IPS-15b (cell line): Measurements from ENCODE around the gene TRMT2A.

Experiments used
- H3K27me3 ChIP-seq: one replicate; pipeline ENCODE4 v1.6.1; 2013; ENCODE audit warnings: low read length; ENCODE audit not compliant: control insufficient read depth, insufficient read depth
- H3K36me3 ChIP-seq: one replicate; pipeline ENCODE4 v1.6.1; 2013; ENCODE audit warnings: low read length; ENCODE audit not compliant: control insufficient read depth, insufficient read depth
- H3K4me1 ChIP-seq: one replicate; pipeline ENCODE4 v1.6.1; 2013; ENCODE audit warnings: mild to moderate bottlenecking, low read length; ENCODE audit not compliant: control insufficient read depth, insufficient read depth
- H3K4me3 ChIP-seq: one replicate; pipeline ENCODE4 v1.5.1; 2013; ENCODE audit warnings: low read depth, low read length
- H3K9ac ChIP-seq: one replicate; pipeline ENCODE4 v1.6.1; 2013; ENCODE audit warnings: low read depth, mild to moderate bottlenecking, low read length
- H3K9me3 ChIP-seq: one replicate; pipeline ENCODE4 v1.6.1; 2013; ENCODE audit warnings: mild to moderate bottlenecking, low read length; ENCODE audit not compliant: control insufficient read depth, insufficient read depth

TRMT2A gene

DNA sequence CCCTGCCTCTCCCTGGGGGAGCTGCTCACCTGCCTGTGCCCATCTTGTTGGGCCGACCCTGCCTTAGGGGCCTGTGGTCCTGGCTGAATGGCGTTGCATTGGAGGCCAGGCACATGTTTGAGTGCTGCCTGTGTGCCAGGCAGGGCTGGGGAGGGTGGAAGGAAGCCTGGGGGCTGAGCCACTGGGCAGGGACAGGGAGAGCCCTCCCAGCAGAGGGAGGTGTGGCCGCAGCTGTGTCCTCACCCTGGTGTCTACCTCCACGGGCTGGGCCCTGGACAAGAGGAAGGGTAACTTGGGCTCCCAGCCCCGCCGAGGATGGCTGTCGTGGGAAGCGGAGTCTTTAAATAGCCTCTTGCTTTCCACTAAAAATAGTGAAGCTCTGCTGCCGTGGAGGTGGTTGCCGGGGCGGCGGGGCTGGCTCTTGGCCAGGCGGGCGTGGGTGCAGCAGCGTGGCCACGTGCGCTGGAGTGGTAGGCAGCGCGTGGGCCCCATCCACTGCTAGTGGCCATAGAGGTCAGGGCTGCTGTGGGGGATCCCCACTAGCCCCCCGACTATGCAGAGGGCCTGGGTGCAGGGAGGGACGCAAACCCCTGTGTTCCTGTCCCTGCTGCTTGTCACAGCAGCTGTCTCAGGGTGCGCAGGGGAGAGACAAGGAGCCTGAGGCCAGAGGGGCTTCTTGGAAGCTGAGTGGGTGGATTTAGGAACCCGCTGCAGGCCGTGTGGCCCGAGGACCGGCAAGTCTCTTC lies 20.8 kb upstream of the TRMT2A start:
- no peaks in the 10 kb centered on the region for H3K4me1 ChIP-seq
- H3K36me3 ChIP-seq: peaks cover 14% of the 10 kb centered on the region
- no peaks in the 10 kb centered on the region for H3K9me3 ChIP-seq
- H3K9ac ChIP-seq: no peak overlapping the region
- no peak overlapping the region for H3K4me3 ChIP-seq
- H3K27me3 ChIP-seq: no peaks in the 10 kb centered on the region

DNA sequence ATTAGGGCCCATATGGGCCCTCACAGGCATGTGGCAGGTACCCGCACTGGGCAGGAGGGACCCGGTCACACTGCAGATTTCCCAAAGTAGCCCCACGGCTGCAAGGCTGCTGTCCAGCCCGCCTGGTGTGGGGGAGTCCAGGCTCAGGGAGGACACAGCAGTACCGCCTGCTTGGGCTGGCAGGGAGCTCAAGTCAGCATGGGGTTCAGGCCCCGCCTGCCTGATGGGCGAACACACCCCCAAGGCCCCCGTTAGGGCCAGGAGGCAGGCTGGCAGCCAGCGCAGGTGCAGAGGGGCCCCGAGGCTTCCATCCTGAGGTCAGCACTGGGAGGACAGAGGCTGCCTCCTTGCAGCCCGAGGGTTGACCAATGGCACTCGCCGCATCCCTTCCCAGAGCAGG lies 20.1 kb upstream of the TRMT2A start:
- H3K9me3 ChIP-seq: no peaks in the 10 kb centered on the region
- H3K36me3 ChIP-seq: peaks cover 9% of the 10 kb centered on the region
- H3K4me3 ChIP-seq: no peak overlapping the region
- no peaks in the 10 kb centered on the region for H3K4me1 ChIP-seq
- H3K27me3 ChIP-seq: no peaks in the 10 kb centered on the region
- no peak overlapping the region for H3K9ac ChIP-seq

DNA sequence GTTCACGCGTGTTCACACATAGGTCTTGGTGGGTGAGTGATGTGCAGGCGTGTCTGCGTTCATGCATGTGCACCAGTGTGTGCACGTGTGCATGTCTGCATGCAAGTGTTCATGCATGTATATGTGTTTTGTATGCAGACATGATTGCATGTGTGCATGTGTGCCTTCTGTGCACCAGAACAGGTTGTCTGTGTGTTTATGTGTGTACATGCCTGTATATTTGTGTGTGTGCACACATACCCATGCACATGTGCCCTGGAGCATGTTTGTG lies 19.5 kb upstream of the TRMT2A start:
- Histone ChIP-seq H3K9ac (no peak overlapping the region), H3K9me3 (no peaks in the 10 kb centered on the region), H3K36me3 (peaks cover 9% of the 10 kb centered on the region), H3K4me3 (no peak overlapping the region), H3K27me3 (no peaks in the 10 kb centered on the region), H3K4me1 (no peaks in the 10 kb centered on the region)

DNA sequence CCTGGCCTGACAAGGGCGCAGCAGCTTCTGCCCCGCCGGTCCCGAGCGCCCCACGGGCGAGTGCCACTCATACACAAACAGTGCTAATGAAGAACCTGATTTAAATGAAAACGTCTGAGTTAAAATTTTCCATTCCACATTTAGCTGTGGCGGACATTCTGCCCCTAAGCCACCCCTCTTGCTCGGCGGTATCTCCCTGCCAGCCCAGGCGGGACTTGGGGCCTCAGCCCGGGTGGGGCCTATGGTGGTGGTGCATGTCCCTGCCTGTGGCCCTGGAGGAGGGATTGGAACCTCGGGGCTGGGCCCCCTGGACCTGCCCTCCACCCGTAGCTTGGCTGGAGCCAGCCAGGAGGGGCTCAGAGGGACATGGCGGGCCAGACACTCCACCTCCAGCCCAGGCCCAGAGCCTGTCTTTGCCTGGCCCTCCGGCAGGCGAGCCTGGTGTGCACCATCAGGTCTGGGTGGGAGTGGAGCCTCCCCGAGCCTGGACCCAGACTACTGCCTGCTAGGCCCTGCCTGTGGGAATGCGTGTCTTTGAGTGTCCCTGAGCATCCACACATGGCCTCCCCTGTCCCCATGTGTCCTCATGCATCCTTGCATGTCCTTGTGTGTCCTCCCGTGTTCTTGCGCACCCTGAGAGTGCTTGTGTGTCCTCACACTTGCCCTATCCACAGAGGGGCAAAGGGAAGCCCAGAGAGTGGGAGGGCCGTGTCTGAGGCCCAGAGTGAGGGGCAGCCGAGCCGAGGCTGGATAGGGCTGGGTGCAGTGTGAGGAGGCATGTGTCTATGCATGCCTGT lies 19.0 kb upstream of the TRMT2A start:
- H3K9me3 ChIP-seq: no peaks in the 10 kb centered on the region
- no peak overlapping the region for H3K9ac ChIP-seq
- H3K27me3 ChIP-seq: no peaks in the 10 kb centered on the region
- no peaks in the 10 kb centered on the region for H3K4me1 ChIP-seq
- H3K4me3 ChIP-seq: no peak overlapping the region
- peaks cover 6% of the 10 kb centered on the region for H3K36me3 ChIP-seq

DNA sequence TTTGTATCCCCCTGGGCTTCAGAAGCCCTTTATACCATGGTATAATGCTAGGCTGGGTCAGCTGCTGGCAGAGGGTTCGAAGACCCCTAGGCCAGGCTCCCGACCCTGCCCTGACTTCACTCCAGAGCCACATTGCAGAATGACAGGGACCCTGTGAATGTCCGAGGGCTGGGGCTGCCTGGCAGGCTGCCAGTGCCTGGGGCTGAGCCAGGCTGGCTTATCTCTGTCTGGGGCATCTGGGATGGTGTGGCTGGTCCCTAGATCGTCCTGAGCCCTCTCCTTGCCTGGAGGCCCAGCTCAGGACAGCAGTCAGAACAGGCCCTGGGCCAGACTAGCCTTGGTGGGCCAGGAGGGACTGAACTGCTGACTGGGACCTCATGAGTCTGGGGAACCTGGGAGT lies 18.2 kb upstream of the TRMT2A start:
- no peaks in the 10 kb centered on the region for H3K9me3 ChIP-seq
- H3K4me3 ChIP-seq: no peak overlapping the region
- H3K36me3 ChIP-seq: peaks cover 6% of the 10 kb centered on the region
- peak overlapping the region; percentile 37 for H3K9ac ChIP-seq
- no peaks in the 10 kb centered on the region for H3K4me1 ChIP-seq
- no peaks in the 10 kb centered on the region for H3K27me3 ChIP-seq

DNA sequence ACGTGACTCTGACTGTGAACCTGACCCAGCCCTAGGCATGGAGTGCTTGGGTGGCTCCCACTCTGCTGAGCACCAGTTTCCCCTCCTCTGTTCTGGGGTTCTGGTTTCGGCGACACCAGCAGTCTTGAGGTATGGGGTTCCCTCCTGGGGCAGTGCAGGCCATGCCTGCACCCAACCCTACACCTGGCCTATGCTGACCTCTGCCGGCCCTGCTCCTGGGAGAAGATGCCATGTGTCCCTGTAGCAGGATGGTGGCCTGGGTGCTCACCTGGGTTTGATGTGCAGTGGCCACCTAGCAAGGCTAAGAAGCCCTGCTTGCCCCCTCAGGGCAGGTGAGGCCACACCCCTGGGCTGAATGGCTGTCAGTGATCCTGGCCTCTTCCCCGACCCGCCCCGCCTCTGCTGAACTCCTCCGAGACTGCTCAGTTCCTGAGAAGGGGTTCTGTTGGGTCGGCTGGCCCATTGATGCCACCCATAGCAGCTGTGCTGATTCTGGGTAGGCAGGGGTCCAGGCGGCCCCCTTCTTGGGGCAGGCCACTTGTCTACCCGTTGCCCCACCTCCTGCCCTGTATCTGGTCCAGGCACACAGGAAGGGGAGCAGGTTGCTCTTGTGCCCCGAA lies 17.0 kb upstream of the TRMT2A start:
- Histone ChIP-seq H3K9ac (no peak overlapping the region), H3K4me1 (no peaks in the 10 kb centered on the region), H3K36me3 (peaks cover 2% of the 10 kb centered on the region), H3K9me3 (no peaks in the 10 kb centered on the region), H3K27me3 (no peaks in the 10 kb centered on the region), H3K4me3 (no peak overlapping the region)

DNA sequence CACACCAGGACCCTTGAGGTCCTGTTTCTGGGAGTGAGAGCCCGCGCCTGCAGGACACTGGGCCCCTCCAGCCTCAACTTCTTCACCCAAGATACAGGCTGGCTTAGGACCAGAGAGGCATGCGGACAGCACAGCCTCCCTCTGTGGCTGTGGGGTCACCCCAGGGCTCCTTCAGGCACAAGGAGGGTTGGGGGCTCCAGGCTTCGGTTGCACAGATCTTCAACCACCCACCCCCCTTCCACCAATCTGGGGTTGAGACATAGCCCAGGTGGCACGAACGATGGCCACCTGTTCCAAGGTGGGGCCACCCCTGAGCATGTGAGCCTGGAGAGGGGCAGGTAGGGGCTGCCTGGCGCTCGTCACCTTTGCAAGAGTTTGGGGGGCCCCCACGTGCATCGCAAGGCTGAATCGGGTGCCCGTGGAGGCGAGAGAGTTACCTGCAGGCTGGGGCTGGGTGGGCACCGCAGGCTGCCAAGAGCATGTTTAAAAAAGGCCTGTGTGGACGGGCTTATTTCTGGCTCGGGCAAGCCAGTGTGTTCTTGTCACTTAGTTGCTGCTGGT lies 15.7 kb upstream of the TRMT2A start:
- peak overlapping the region; percentile 47 for H3K9ac ChIP-seq
- H3K9me3 ChIP-seq: no peaks in the 10 kb centered on the region
- H3K4me3 ChIP-seq: peak overlapping the region; percentile 62
- H3K36me3 ChIP-seq: peaks cover 3% of the 10 kb centered on the region
- no peaks in the 10 kb centered on the region for H3K27me3 ChIP-seq
- no peaks in the 10 kb centered on the region for H3K4me1 ChIP-seq

DNA sequence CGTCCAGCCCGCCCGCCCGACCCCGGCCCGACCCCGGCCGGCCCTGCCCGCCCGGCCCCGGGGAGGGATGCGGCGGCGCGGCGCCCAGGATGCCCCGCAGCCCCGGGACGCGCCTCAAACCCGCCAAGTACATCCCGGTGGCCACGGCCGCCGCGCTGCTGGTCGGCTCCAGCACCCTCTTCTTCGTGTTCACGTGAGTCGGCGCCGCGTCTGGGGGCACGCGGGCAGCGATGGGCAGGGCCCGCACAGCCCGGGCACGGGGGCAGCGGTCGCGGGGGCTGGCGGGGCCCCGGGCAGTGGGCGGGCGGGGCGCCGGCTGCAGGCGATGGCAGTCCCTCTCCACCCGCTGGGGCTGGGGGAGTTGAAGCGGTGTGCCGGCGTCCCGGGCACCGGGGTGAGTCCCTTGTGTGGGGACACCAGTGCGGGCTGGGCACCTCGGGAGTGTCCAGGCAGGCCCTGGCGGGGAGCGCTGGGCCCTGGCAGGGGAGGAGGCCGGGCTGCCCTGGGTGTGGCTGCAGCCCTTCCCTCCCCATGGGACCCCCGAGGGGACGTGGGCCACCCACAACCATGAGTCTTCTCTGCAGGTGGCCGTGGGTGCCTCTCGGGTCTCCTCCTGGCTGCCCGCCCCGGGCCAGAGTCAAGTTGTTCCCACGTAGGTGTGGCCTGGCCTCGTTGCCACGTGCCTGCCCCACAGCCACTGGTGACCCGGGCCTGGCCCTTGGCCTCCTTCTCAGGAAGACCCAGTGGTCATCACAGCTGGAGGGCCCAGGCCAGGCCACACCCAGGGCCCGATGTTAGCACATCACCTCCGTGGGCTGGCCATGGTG lies 15.0 kb upstream of the TRMT2A start:
- no peaks in the 10 kb centered on the region for H3K27me3 ChIP-seq
- H3K4me1 ChIP-seq: no peaks in the 10 kb centered on the region
- H3K4me3 ChIP-seq: peak overlapping the region; percentile 62
- peak overlapping the region; percentile 47 for H3K9ac ChIP-seq
- no peaks in the 10 kb centered on the region for H3K9me3 ChIP-seq
- H3K36me3 ChIP-seq: peaks cover 6% of the 10 kb centered on the region

DNA sequence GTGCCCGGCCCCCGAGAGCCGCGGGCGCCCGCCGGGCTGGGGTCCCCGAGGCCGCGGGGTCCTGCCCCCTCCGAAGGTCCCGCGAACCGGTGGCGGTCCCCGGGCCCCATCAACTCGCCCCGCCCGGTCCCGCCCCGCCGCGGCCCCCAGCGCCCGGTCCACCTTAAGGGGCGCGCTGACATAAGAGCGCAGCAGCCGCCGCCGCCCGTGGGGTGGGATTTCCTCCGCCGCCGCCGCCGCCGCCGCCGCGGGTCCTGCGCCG lies 14.5 kb upstream of the TRMT2A start, which contains the start of gene ZDHHC8:
Gene ZDHHC8 (plus strand): TSS at position 208 of the 262 bp plus-strand sequence. CDS start 144 bp downstream, outside the sequence.
- Histone ChIP-seq H3K9me3 (no peaks in the 10 kb centered on the region), H3K9ac (peak within 1 kb of the TSS; percentile 65), H3K27me3 (no peaks in the 10 kb centered on the region), H3K4me3 (peak within 1 kb of the TSS; percentile 64), H3K36me3 (peaks cover 9% of the 10 kb centered on the region), H3K4me1 (no peaks in the 10 kb centered on the region)

DNA sequence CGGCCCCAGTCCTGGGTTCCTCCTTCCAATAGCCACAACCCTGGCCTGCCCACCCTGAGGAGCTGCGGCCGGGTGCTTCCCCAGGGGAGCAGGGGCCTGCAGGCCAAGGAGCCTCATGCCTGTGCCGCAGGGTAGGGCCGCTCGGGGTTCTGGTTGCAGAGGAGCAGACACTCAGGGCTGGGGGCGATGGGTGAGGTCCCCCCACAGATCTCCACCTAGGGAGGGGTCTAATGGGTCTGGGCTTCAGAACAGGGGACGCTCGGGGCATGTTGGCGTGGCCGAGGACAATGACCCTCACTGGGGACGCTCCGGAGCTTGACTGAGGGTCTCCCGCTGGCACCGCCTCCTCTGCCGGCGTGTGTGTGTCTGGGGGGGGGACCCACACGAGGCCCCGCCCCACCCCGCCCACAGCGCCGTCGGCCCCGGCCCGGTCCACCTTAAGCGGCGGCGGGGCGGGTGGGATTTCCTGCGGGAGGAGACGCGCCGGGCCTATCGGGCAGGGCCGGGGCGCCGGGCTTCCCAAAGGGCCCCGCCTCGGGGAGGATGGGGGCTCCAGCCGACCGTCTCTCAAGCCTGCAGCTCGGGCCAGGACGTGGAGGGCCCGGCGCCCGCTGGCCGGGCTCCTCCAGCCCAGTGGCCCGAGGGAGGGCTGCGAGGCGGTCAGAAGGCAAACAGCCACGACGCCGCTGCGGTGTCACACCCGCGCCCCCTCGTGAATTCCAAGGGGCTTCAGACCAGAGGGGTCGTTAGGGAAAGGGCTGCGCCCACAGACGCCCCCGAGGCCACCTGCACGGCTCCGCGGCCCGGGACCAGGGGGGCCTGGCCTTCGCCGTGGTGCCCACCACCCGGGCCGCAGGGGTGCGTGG lies 13.9 kb upstream of the TRMT2A start:
- Histone ChIP-seq H3K9me3 (no peaks in the 10 kb centered on the region), H3K9ac (peak overlapping the region; percentile 65), H3K27me3 (no peaks in the 10 kb centered on the region), H3K4me3 (peak overlapping the region; percentile 64), H3K4me1 (no peaks in the 10 kb centered on the region), H3K36me3 (peaks cover 15% of the 10 kb centered on the region)

DNA sequence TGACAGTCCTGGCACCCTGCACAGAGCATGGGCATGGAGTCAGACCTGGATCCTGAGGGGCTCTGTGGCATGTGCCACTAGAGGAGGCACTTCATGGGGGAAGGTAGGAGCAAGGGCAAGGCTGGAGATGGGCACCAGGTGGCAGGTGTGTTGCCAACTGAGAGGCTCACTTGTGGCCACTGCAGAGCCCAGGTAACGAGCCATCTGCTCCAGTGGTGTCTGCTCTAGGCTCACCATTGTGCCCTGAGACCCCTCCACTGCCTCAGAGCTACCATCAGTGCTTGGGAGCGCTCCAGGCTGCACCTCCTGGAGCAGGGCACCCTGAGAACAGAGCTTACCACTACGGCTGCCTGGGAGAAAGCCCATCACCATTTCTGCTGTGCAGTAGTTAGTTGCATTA lies 13.3 kb upstream of the TRMT2A start:
- H3K9me3 ChIP-seq: no peaks in the 10 kb centered on the region
- peak overlapping the region; percentile 65 for H3K9ac ChIP-seq
- H3K27me3 ChIP-seq: no peaks in the 10 kb centered on the region
- peak overlapping the region; percentile 43 for H3K4me3 ChIP-seq
- H3K4me1 ChIP-seq: no peaks in the 10 kb centered on the region
- peaks cover 22% of the 10 kb centered on the region for H3K36me3 ChIP-seq
